ENCODE measurements around the gene ZNHIT3. TPM values are rescaled to one million over a fixed set of nuclear protein-coding genes. Genes with fewer than 3 reads are reported as not detected.
A peak's percentile ranks its signal among the peaks of the same experiment; 100 is the strongest.

The ZNHIT3 gene
- total and polyA plus RNA-seq, 2 experiments from 2014 or later, result 48.1 to 53.3 TPM

GRCh38 chr17:36496018-36496789 is 9.7 kb downstream of the ZNHIT3 start:
- WGBS (ENCODE audit: low lambda C conversion rate, missing lambda C conversion rate), result 92% methylated on average over 9 of the region's 9 CpGs
- Histone ChIP-seq H3K79me2 (peaks cover 12% of the 10 kb centered on the region), H3K36me3 (replicated peaks; ENCODE audit: insufficient read depth, low read depth) (no peaks in the 10 kb centered on the region), H3K27me3 (no peaks in the 10 kb centered on the region), H4K20me1 (ENCODE audit: insufficient read depth, poor library complexity, severe bottlenecking) (peaks cover 3% of the 10 kb centered on the region), H3K9me2 (replicated peaks; ENCODE audit: insufficient read depth) (no peaks in the 10 kb centered on the region), H3K27ac (no peak overlapping the region), H3K4me3 (no peak overlapping the region), H3K4me2 (no peak overlapping the region), H3K9me3 (ENCODE audit: low read depth) (no peaks in the 10 kb centered on the region), H3K4me1 (ENCODE audit: insufficient read depth) (peaks cover 4% of the 10 kb centered on the region), H2AFZ (no peak overlapping the region)
- no peak for DNase-seq (ENCODE audit: low spot score)
- TF ChIP-seq EZH2 (IDR thresholded peaks at IDR 0.05; ENCODE audit: borderline replicate concordance), result no peak

GRCh38 chr17:36498155-36498554 is 11.7 kb downstream of the ZNHIT3 start:
- DNase-seq (ENCODE audit: low spot score), result peak; percentile 1
- Histone ChIP-seq H3K4me3 (no peak overlapping the region), H3K4me1 (ENCODE audit: insufficient read depth) (peaks cover 4% of the 10 kb centered on the region), H3K36me3 (replicated peaks; ENCODE audit: insufficient read depth, low read depth) (no peaks in the 10 kb centered on the region), H3K79me2 (no peaks in the 10 kb centered on the region), H3K9me2 (replicated peaks; ENCODE audit: insufficient read depth) (no peaks in the 10 kb centered on the region), H3K27ac (no peak overlapping the region), H3K9me3 (ENCODE audit: low read depth) (no peaks in the 10 kb centered on the region), H3K27me3 (no peaks in the 10 kb centered on the region), H3K4me2 (no peak overlapping the region), H4K20me1 (ENCODE audit: insufficient read depth, poor library complexity, severe bottlenecking) (no peaks in the 10 kb centered on the region), H2AFZ (no peak overlapping the region)
- no peak for TF ChIP-seq EZH2 (IDR thresholded peaks at IDR 0.05; ENCODE audit: borderline replicate concordance)
- TF ChIP-seq EZH2phosphoT487 (IDR thresholded peaks at IDR 0.05; ENCODE audit: low read depth, severe bottlenecking, unreplicated experiment), result no peak
- TF ChIP-seq CTCF (IDR thresholded peaks at IDR 0.05; ENCODE audit: poor library complexity), result no peak
- 98% methylated on average over 9 of the region's 9 CpGs for WGBS (ENCODE audit: low lambda C conversion rate, missing lambda C conversion rate)

GRCh38 chr17:36498560-36499300 is 12.2 kb downstream of the ZNHIT3 start:
- no peak overlapping the region for H3K4me3 ChIP-seq
- WGBS (ENCODE audit: low lambda C conversion rate, missing lambda C conversion rate), result 85% methylated on average over 7 of the region's 7 CpGs
- H3K4me1 ChIP-seq (ENCODE audit: insufficient read depth), result peaks cover 4% of the 10 kb centered on the region
- H3K27me3 ChIP-seq, result no peaks in the 10 kb centered on the region
- H3K36me3 ChIP-seq (replicated peaks; ENCODE audit: insufficient read depth, low read depth), result no peaks in the 10 kb centered on the region
- H3K79me2 ChIP-seq, result no peaks in the 10 kb centered on the region
- H3K9me2 ChIP-seq (replicated peaks; ENCODE audit: insufficient read depth), result no peaks in the 10 kb centered on the region
- no peaks in the 10 kb centered on the region for H3K9me3 ChIP-seq (ENCODE audit: low read depth)
- no peaks in the 10 kb centered on the region for H4K20me1 ChIP-seq (ENCODE audit: insufficient read depth, poor library complexity, severe bottlenecking)
- no peak for DNase-seq (ENCODE audit: low spot score)
- no peak overlapping the region for H3K4me2 ChIP-seq
- TF ChIP-seq EZH2 (IDR thresholded peaks at IDR 0.05; ENCODE audit: borderline replicate concordance) (no peak), CTCF (IDR thresholded peaks at IDR 0.05; ENCODE audit: poor library complexity) (no peak), EZH2phosphoT487 (IDR thresholded peaks at IDR 0.05; ENCODE audit: low read depth, severe bottlenecking, unreplicated experiment) (no peak)
- no peak overlapping the region for H2AFZ ChIP-seq
- no peak overlapping the region for H3K27ac ChIP-seq

- TF ChIP-seq CTCF (IDR thresholded peaks at IDR 0.05; ENCODE audit: poor library complexity), result no peak
- no peak for TF ChIP-seq EZH2phosphoT487 (IDR thresholded peaks at IDR 0.05; ENCODE audit: low read depth, severe bottlenecking, unreplicated experiment)
- no peak for TF ChIP-seq EZH2 (IDR thresholded peaks at IDR 0.05; ENCODE audit: borderline replicate concordance)
- Histone ChIP-seq H3K27ac (no peak overlapping the region), H3K36me3 (replicated peaks; ENCODE audit: insufficient read depth, low read depth) (no peaks in the 10 kb centered on the region), H3K27me3 (no peaks in the 10 kb centered on the region), H3K9me2 (replicated peaks; ENCODE audit: insufficient read depth) (no peaks in the 10 kb centered on the region), H3K79me2 (no peaks in the 10 kb centered on the region), H3K4me1 (ENCODE audit: insufficient read depth) (no peaks in the 10 kb centered on the region), H4K20me1 (ENCODE audit: insufficient read depth, poor library complexity, severe bottlenecking) (no peaks in the 10 kb centered on the region), H2AFZ (no peak overlapping the region), H3K4me3 (no peak overlapping the region), H3K9me3 (ENCODE audit: low read depth) (no peaks in the 10 kb centered on the region), H3K4me2 (no peak overlapping the region)
- WGBS (ENCODE audit: low lambda C conversion rate, missing lambda C conversion rate), result 95% methylated on average over 15 of the region's 15 CpGs
- peak; percentile 2 for DNase-seq (ENCODE audit: low spot score)
Observed at GRCh38 chr17:36500745-36501225, 14.3 kb downstream of the ZNHIT3 start.
